Neuronal stem cell (in vitro differentiated cells): Measurements from ENCODE around the gene FIGLA.

ENCODE experiments used
- DNase-seq: peaks from one replicate; pipeline ENCODE4 v3.0.0-alpha.2; 2013; ENCODE audit warnings: low spot score
- H2AFZ ChIP-seq: one replicate; pipeline ENCODE4 v1.6.1; 2013; ENCODE audit warnings: mild to moderate bottlenecking, low read length, inconsistent platforms
- H2AK5ac ChIP-seq: 2 replicates; pipeline ENCODE4 v1.6.1; 2013; ENCODE audit warnings: low read depth, mild to moderate bottlenecking, inconsistent platforms, low read length, moderate library complexity, mixed read lengths
- H2BK120ac ChIP-seq: 2 replicates; pipeline ENCODE4 v1.6.1; 2013; ENCODE audit warnings: low read depth, mild to moderate bottlenecking, inconsistent platforms, low read length, moderate library complexity, mixed read lengths
- H2BK12ac ChIP-seq: one replicate; pipeline ENCODE4 v1.6.1; 2013; ENCODE audit warnings: low read length, inconsistent platforms
- H2BK15ac ChIP-seq: 2 replicates; pipeline ENCODE4 v1.6.1; 2013; ENCODE audit warnings: mild to moderate bottlenecking, low read length, inconsistent platforms, mixed read lengths
- H2BK5ac ChIP-seq: one replicate; pipeline ENCODE4 v1.6.1; 2013; ENCODE audit warnings: inconsistent platforms, mild to moderate bottlenecking, low read length, moderate library complexity
- H3K14ac ChIP-seq: one replicate; pipeline ENCODE4 v1.6.1; 2013; ENCODE audit warnings: low read length, inconsistent platforms
- H3K18ac ChIP-seq: 2 replicates; pipeline ENCODE4 v1.6.1; 2013; ENCODE audit warnings: low read length, inconsistent platforms
- H3K23ac ChIP-seq: 2 replicates; pipeline ENCODE4 v1.6.1; 2013; ENCODE audit warnings: low read depth, mild to moderate bottlenecking, mixed read lengths, low read length, inconsistent platforms; ENCODE audit not compliant: poor library complexity
- H3K27ac ChIP-seq: replicated peaks from 3 replicates; pipeline ENCODE4 v1.5.1; 2013; ENCODE audit warnings: low read length, inconsistent platforms
- H3K27me3 ChIP-seq, 3 experiments: 2 replicates each; pipeline ENCODE4 v1.6.1; 2013; ENCODE audit warnings: low read length in 3 of 3, mild to moderate bottlenecking in 2 of 3, inconsistent platforms in 1 of 3, low read depth in 1 of 3, mixed read lengths in 1 of 3, moderate library complexity in 1 of 3; ENCODE audit not compliant: control insufficient read depth in 3 of 3, insufficient read depth in 3 of 3
- H3K36me3 ChIP-seq, 2 donors: replicated peaks in 1 of 2; 2 replicates each; pipeline ENCODE4 v1.6.1; 2013; ENCODE audit warnings: low read length in 2 of 2; ENCODE audit not compliant: control insufficient read depth in 2 of 2, insufficient read depth in 2 of 2
- H3K4ac ChIP-seq: 2 replicates; pipeline ENCODE4 v1.6.1; 2013; ENCODE audit warnings: inconsistent platforms, mild to moderate bottlenecking, low read length, moderate library complexity
- H3K4me1 ChIP-seq, 2 donors: 1 replicate in 1 of 2; 2 replicates in 1 of 2; pipeline ENCODE4 v1.6.1; 2013; ENCODE audit warnings: low read length in 2 of 2, low read depth in 1 of 2; ENCODE audit not compliant: control insufficient read depth in 2 of 2, insufficient read depth in 1 of 2
- H3K4me2 ChIP-seq: one replicate; pipeline ENCODE4 v1.6.1; 2013; ENCODE audit warnings: mild to moderate bottlenecking, low read length, inconsistent platforms; ENCODE audit not compliant: insufficient read depth, poor library complexity, severe bottlenecking
- H3K4me3 ChIP-seq, 2 donors: 2 replicates each; pipeline ENCODE4 v1.5.1; 2013; ENCODE audit warnings: low read length in 2 of 2, mild to moderate bottlenecking in 2 of 2, inconsistent platforms in 1 of 2, moderate library complexity in 1 of 2
- H3K79me1 ChIP-seq: one replicate; pipeline ENCODE4 v1.6.1; 2013; ENCODE audit warnings: low read depth, mild to moderate bottlenecking, inconsistent platforms, low read length, moderate library complexity
- H3K9ac ChIP-seq: one replicate; pipeline ENCODE4 v1.6.1; 2013; ENCODE audit warnings: mild to moderate bottlenecking, low read depth, low read length, inconsistent platforms; ENCODE audit not compliant: poor library complexity
- H3K9me3 ChIP-seq, 2 donors: replicated peaks in 1 of 2; 2 replicates each; pipeline versions ENCODE3 to v1.6.1; 2013; ENCODE audit warnings: low read length in 2 of 2, mild to moderate bottlenecking in 2 of 2, inconsistent platforms in 1 of 2, low read depth in 1 of 2, mixed read lengths in 1 of 2, moderate library complexity in 1 of 2; ENCODE audit not compliant: control insufficient read depth in 2 of 2, insufficient read depth in 1 of 2
- H4K8ac ChIP-seq: one replicate; pipeline ENCODE4 v1.6.1; 2013; ENCODE audit warnings: low read depth, mild to moderate bottlenecking, inconsistent platforms, low read length, moderate library complexity
- H4K91ac ChIP-seq: one replicate; pipeline ENCODE4 v1.6.1; 2013; ENCODE audit warnings: low read length, low read depth, mild to moderate bottlenecking, inconsistent platforms; ENCODE audit not compliant: poor library complexity
- WGBS, 2 donors: extraction: QIAGEN DNeasy Blood & Tissue Kit; methylation state at CpG; one replicate each; pipeline ENCODE4 v1.1.7; 2013; ENCODE audit warnings: missing lambda C conversion rate in 2 of 2, mixed read lengths in 1 of 2; ENCODE audit not compliant: insufficient read length in 2 of 2, insufficient replicate concordance in 1 of 2; ENCODE audit errors: extremely low coverage in 2 of 2; 5-methylcytosine and 5-hydroxymethylcytosine counted together

FIGLA gene

GRCh38 chr2:70797506-70797905 is 7.1 kb upstream of the FIGLA start:
- H3K14ac ChIP-seq: no peak overlapping the region
- no peaks in the 10 kb centered on the region for H3K36me3 ChIP-seq
- no CpG with 5 or more reads among the region's 2 CpGs for WGBS, 2 donors
- no peak overlapping the region for H2BK120ac ChIP-seq
- peaks cover 0 to 7% of the 10 kb centered on the region in 2 donors for H3K4me1 ChIP-seq
- H4K8ac ChIP-seq: no peak overlapping the region
- no peak overlapping the region for H2AK5ac ChIP-seq
- H3K27me3 ChIP-seq: peaks cover 0 to 60% (median 0%) of the 10 kb centered on the region in 3 experiments
- H3K4ac ChIP-seq: no peak overlapping the region
- no peak overlapping the region for H3K4me3 ChIP-seq
- no peak overlapping the region for H2BK12ac ChIP-seq
- no peak overlapping the region for H3K27ac ChIP-seq
- no peak overlapping the region for H2BK5ac ChIP-seq
- no peak overlapping the region for H3K23ac ChIP-seq
- DNase-seq: no peak
- no peaks in the 10 kb centered on the region for H3K79me1 ChIP-seq
- peaks cover 3% of the 10 kb centered on the region in 2 donors for H3K9me3 ChIP-seq
- peak overlapping the region; percentile 35 for H3K18ac ChIP-seq
- H2BK15ac ChIP-seq: no peak overlapping the region
- H3K4me2 ChIP-seq: no peak overlapping the region
- H4K91ac ChIP-seq: no peak overlapping the region
- H2AFZ ChIP-seq: no peak overlapping the region
- H3K9ac ChIP-seq: no peak overlapping the region

DNA sequence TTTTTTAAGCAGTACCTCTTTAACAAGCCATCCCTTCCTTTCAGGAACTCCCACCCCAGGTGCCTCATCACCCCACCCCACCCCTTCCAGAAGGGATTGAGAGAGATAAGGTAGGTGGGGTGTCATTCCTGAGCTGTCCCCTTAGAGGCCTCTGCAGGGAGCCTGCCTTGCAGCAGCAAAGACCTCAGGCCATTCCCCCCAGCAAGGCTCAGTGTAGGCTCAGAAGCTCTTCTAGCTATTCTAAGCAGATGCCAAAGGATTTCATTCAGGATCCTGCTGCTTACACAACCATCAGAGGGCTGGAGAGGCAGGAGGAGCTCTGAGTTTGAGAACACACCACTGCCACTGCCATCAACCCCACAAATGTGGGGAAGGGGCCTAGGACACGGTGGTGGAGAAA is 5.8 kb upstream of the FIGLA start:
- Histone ChIP-seq H3K18ac (no peak overlapping the region), H4K91ac (no peak overlapping the region), H2BK5ac (no peak overlapping the region), H3K79me1 (no peaks in the 10 kb centered on the region), H3K4me3 (no peak overlapping the region), H2BK12ac (no peak overlapping the region), H3K4me2 (no peak overlapping the region), H3K27ac (no peak overlapping the region), H3K4me1 (peaks cover 0 to 7% of the 10 kb centered on the region in 2 donors), H2BK15ac (no peak overlapping the region), H3K9ac (peak overlapping the region; percentile 47), H3K23ac (no peak overlapping the region), H2AK5ac (no peak overlapping the region), H3K9me3 (peaks cover 3 to 7% of the 10 kb centered on the region in 2 donors), H3K27me3 (peaks cover 2 to 60% (median 10%) of the 10 kb centered on the region in 3 experiments), H2AFZ (no peak overlapping the region), H3K14ac (no peak overlapping the region), H2BK120ac (no peak overlapping the region), H4K8ac (no peak overlapping the region), H3K36me3 (no peaks in the 10 kb centered on the region), H3K4ac (no peak overlapping the region)
- WGBS, 2 donors: no CpG with 5 or more reads among the region's 1 CpG
- no peak for DNase-seq

- Histone ChIP-seq H3K9me3 (peaks cover 3 to 11% of the 10 kb centered on the region in 2 donors), H3K4me3 (no peak overlapping the region), H3K14ac (no peak overlapping the region), H2BK120ac (no peak overlapping the region), H4K8ac (no peak overlapping the region), H3K9ac (no peak overlapping the region), H2BK15ac (no peak overlapping the region), H2BK5ac (no peak overlapping the region), H2BK12ac (no peak overlapping the region), H2AFZ (no peak overlapping the region), H3K4me1 (peaks cover 0 to 7% of the 10 kb centered on the region in 2 donors), H3K79me1 (no peaks in the 10 kb centered on the region), H3K36me3 (no peaks in the 10 kb centered on the region), H3K18ac (no peak overlapping the region), H3K4ac (no peak overlapping the region), H3K4me2 (no peak overlapping the region), H3K27me3 (peaks cover 5 to 68% (median 19%) of the 10 kb centered on the region in 3 experiments), H4K91ac (no peak overlapping the region), H2AK5ac (no peak overlapping the region), H3K27ac (no peak overlapping the region), H3K23ac (no peak overlapping the region)
- no peak for DNase-seq
- WGBS, 2 donors: no CpG with 5 or more reads among the region's 4 CpGs
These were observed 4.9 kb upstream of the FIGLA start for GRCh38 chr2:70795164-70795995.

GRCh38 chr2:70793450-70793849 is 3.0 kb upstream of the FIGLA start:
- no peak overlapping the region for H2BK5ac ChIP-seq
- no peak overlapping the region for H2AK5ac ChIP-seq
- DNase-seq: no peak
- H3K23ac ChIP-seq: no peak overlapping the region
- no peak overlapping the region for H3K4me3 ChIP-seq
- H4K91ac ChIP-seq: no peak overlapping the region
- no peak overlapping the region for H3K18ac ChIP-seq
- no peak overlapping the region for H3K4me2 ChIP-seq
- H3K9me3 ChIP-seq: peaks cover 0 to 8% of the 10 kb centered on the region in 2 donors
- no peak overlapping the region for H3K27ac ChIP-seq
- no peak overlapping the region for H3K14ac ChIP-seq
- WGBS, 2 donors: no CpG with 5 or more reads among the region's 2 CpGs
- no peak overlapping the region for H2BK15ac ChIP-seq
- H3K4me1 ChIP-seq: peaks cover 0 to 9% of the 10 kb centered on the region in 2 donors
- no peak overlapping the region for H2BK12ac ChIP-seq
- no peaks in the 10 kb centered on the region for H3K79me1 ChIP-seq
- no peaks in the 10 kb centered on the region for H3K36me3 ChIP-seq
- no peak overlapping the region for H4K8ac ChIP-seq
- H2BK120ac ChIP-seq: no peak overlapping the region
- no peak overlapping the region for H3K9ac ChIP-seq
- H2AFZ ChIP-seq: no peak overlapping the region
- peaks cover 12 to 87% (median 31%) of the 10 kb centered on the region in 3 experiments for H3K27me3 ChIP-seq
- H3K4ac ChIP-seq: no peak overlapping the region
